Mononuclear cell (primary cell): Measurements from ENCODE around the gene UGT1A7. TPM values are rescaled to one million over a fixed set of nuclear protein-coding genes. Genes with fewer than 3 reads are reported as not detected.

Experiments
- H3K27me3 ChIP-seq: 2 replicates; pipeline ENCODE4 v1.6.0; 2011; ENCODE audit warnings: low read length, control low read depth; ENCODE audit not compliant: insufficient read depth
- H3K4me1 ChIP-seq: 2 replicates; pipeline ENCODE4 v1.5.1; 2011; ENCODE audit warnings: mild to moderate bottlenecking, low read length, control low read depth; ENCODE audit not compliant: insufficient read depth
- H3K4me3 ChIP-seq: 2 replicates; pipeline ENCODE4 v1.5.1; 2011; ENCODE audit warnings: mild to moderate bottlenecking, low read length, moderate library complexity
- H3K9me3 ChIP-seq: 2 replicates; pipeline ENCODE4 v1.5.1; 2011; ENCODE audit warnings: low read depth, mild to moderate bottlenecking, control low read depth, low read length
- total RNA-seq: library from RNA; depleted of rRNA; stranded (reverse); fragments of >200 nt; gene quantifications from one replicate; pipeline ENCODE4 v1.2.3, GENCODE V29; 2012

Gene UGT1A7
- total RNA-seq, 1 donor = not detected

- Histone ChIP-seq H3K27me3 (peaks cover 2% of the 10 kb centered on the region), H3K9me3 (no peaks in the 10 kb centered on the region), H3K4me3 (no peak within 1 kb of the TSS), H3K4me1 (no peaks in the 10 kb centered on the region)
Measured at GRCh38 chr2:233671290-233672161, 10.2 kb upstream of the UGT1A7 start, which contains the start of gene UGT1A9. TSS of gene UGT1A9 (plus strand) at chr2:233671898. CDS start at chr2:233671935, 37 bp downstream.

DNA sequence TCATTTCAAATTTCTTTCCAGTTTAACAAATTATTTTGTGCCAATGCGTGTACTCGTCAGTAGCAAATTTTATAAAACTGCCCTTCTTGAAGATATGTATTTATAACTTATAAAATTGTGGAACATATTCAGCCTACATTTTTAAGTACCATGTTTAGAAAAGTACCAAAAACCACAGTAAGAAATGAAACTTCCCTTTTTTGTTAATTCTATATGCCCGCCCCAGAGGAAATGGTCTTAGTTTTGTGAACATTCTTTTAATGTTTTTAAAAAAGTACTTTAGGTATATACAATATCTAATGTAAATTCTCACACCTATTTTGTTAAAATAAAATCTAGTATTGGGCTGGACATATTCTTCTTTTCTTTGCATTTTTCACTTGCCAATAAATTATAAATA is 8.8 kb upstream of the UGT1A7 start:
- no peaks in the 10 kb centered on the region for H3K4me1 ChIP-seq
- H3K27me3 ChIP-seq = peaks cover 2% of the 10 kb centered on the region
- H3K4me3 ChIP-seq = no peak overlapping the region
- no peaks in the 10 kb centered on the region for H3K9me3 ChIP-seq

DNA sequence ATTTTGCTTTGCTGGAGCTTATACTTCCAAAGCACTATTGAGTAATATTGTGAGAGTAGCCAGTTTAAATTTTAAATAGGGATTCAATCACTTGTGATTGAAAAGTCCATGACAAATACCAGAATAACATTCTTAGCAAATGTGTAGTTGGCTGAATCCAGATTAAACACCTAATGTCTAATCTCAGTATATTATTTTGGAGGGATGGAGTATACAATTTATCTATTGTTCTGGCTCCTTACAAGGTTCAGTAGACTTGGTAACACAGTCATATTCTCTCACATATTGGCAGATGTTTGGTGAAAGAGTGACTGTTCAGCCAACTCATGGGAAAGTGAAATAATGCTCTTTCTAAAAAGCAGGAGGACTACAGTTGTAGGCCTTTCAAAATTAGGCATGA is 7.8 kb upstream of the UGT1A7 start:
- Histone ChIP-seq H3K27me3 (peaks cover 2% of the 10 kb centered on the region), H3K9me3 (no peaks in the 10 kb centered on the region), H3K4me3 (no peak overlapping the region), H3K4me1 (no peaks in the 10 kb centered on the region)

DNA sequence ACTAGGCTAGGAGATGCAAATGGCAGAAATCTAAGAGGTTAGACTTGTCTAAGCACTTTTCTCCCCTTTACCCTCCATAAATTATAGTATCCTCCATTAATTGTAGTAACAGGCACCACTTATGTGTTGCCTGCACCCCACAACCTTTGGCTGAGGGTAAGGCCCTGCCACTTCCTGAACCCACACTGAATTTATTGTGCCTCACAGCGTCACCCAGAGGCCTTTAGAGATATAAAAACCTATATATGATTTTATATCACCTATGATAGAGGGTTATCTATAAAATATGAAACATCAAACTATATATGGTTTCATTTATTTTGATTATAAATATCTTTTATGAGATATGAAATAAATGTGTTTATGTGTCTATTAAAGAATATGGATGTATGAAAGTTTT is 7.4 kb upstream of the UGT1A7 start:
- no peaks in the 10 kb centered on the region for H3K9me3 ChIP-seq
- no peak overlapping the region for H3K4me3 ChIP-seq

DNA sequence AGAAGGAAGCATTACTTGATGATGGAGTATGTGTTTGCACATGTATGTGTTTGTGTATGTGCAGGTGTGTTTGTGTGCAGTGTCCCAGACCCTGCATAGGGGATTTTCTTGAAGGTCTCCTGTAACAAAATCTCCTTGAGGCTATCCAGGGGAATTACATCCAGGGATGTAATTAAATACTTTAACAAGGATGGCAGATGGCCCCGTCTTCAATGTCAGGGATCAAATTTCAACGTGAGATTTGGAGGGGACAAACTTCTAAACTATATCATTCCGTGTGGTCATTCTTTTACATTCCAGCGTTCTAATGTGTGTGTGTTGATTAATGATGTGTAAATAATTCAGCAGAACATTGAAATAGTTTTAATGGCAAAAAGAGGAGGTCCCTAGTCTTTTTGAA is 6.7 kb upstream of the UGT1A7 start:
- Histone ChIP-seq H3K27me3 (peaks cover 2% of the 10 kb centered on the region), H3K9me3 (no peaks in the 10 kb centered on the region), H3K4me1 (no peaks in the 10 kb centered on the region), H3K4me3 (no peak overlapping the region)

More for the DNA sequence above, 7.4 kb upstream of the UGT1A7 start:
- Histone ChIP-seq H3K27me3 (peaks cover 2% of the 10 kb centered on the region), H3K4me1 (no peaks in the 10 kb centered on the region)

DNA sequence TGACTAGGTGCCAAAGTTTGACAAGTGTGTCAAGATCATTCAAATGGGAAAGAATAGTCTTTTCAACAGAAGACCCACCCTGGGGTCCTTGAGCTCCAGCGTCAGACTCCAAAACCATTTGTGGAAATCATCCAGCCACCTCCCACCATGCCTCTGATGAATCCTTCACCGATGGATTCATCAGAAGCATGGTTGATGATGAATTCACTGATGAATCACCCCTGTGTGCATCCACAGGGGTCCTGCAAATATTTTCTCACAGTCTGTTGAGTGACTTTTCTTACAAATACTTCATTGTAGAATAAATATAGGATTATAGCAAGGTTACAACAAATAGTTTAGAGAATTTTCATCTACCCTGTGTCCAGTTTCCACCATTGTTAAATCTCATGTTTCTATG is 5.7 kb upstream of the UGT1A7 start:
- Histone ChIP-seq H3K4me1 (no peaks in the 10 kb centered on the region), H3K9me3 (no peaks in the 10 kb centered on the region), H3K4me3 (no peak overlapping the region), H3K27me3 (no peaks in the 10 kb centered on the region)

- Histone ChIP-seq H3K4me1 (no peaks in the 10 kb centered on the region), H3K4me3 (no peak overlapping the region), H3K9me3 (no peaks in the 10 kb centered on the region), H3K27me3 (no peaks in the 10 kb centered on the region)
Measured at GRCh38 chr2:233679196-233679595, 2.5 kb upstream of the UGT1A7 start.

- Histone ChIP-seq H3K27me3 (no peaks in the 10 kb centered on the region), H3K9me3 (no peaks in the 10 kb centered on the region), H3K4me3 (no peak overlapping the region), H3K4me1 (no peaks in the 10 kb centered on the region)
Measured at GRCh38 chr2:233680361-233681045, 1.2 kb upstream of the UGT1A7 start.

- no peaks in the 10 kb centered on the region for H3K27me3 ChIP-seq
- H3K4me3 ChIP-seq = no peak overlapping the region
- H3K4me1 ChIP-seq = no peaks in the 10 kb centered on the region
- H3K9me3 ChIP-seq = no peaks in the 10 kb centered on the region
Measured at GRCh38 chr2:233684640-233685039, 2.9 kb downstream of the UGT1A7 start.

GRCh38 chr2:233686928-233687327 is 5.2 kb downstream of the UGT1A7 start:
- no peaks in the 10 kb centered on the region for H3K27me3 ChIP-seq
- H3K4me3 ChIP-seq = no peak overlapping the region
- H3K9me3 ChIP-seq = no peaks in the 10 kb centered on the region
- H3K4me1 ChIP-seq = no peaks in the 10 kb centered on the region

GRCh38 chr2:233688341-233688740 is 6.6 kb downstream of the UGT1A7 start:
- Histone ChIP-seq H3K4me3 (no peak overlapping the region), H3K9me3 (no peaks in the 10 kb centered on the region), H3K4me1 (no peaks in the 10 kb centered on the region), H3K27me3 (no peaks in the 10 kb centered on the region)

GRCh38 chr2:233689031-233689430 is 7.3 kb downstream of the UGT1A7 start:
- H3K4me3 ChIP-seq = no peak overlapping the region
- no peaks in the 10 kb centered on the region for H3K4me1 ChIP-seq
- no peaks in the 10 kb centered on the region for H3K9me3 ChIP-seq
- H3K27me3 ChIP-seq = no peaks in the 10 kb centered on the region

- H3K4me1 ChIP-seq = no peaks in the 10 kb centered on the region
- H3K4me3 ChIP-seq = no peak overlapping the region
- no peaks in the 10 kb centered on the region for H3K27me3 ChIP-seq
- no peaks in the 10 kb centered on the region for H3K9me3 ChIP-seq
Measured at GRCh38 chr2:233689501-233689900, 7.8 kb downstream of the UGT1A7 start.

DNA sequence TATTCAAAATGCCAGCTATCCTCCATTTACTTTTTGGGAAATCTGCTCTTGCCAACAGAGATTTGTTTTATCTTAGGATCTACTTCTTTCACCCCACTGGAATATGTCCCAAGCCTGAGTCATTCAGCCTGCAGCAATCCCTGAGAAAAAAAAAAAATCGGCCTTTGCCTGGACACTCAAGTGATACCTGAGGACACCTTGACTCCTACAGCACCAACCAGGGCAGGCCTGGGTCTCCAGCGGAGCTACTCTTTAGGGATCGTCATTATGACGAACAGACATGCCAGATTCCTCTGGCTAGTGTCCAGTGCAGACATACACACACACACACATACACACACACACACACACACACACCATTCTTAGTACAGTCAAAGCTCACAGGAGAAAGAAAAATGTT is 8.7 kb downstream of the UGT1A7 start:
- no peaks in the 10 kb centered on the region for H3K9me3 ChIP-seq
- H3K4me3 ChIP-seq = no peak overlapping the region
- H3K27me3 ChIP-seq = no peaks in the 10 kb centered on the region
- H3K4me1 ChIP-seq = no peaks in the 10 kb centered on the region

GRCh38 chr2:233691443-233692433 is 10.0 kb downstream of the UGT1A7 start:
- H3K9me3 ChIP-seq = no peaks in the 10 kb centered on the region
- no peaks in the 10 kb centered on the region for H3K4me1 ChIP-seq
- H3K4me3 ChIP-seq = no peak overlapping the region
- no peaks in the 10 kb centered on the region for H3K27me3 ChIP-seq
